Ishikawa (cell line): ENCODE data around the gene LYL1.
A peak's percentile ranks its signal among the peaks of the same experiment; 100 is the strongest.

Experiments used
- CEBPB ChIP-seq: IDR thresholded peaks from 2 replicates; pipeline ENCODE4 v1.6.1; 2012
- CREB1 ChIP-seq: IDR thresholded peaks from 2 replicates; pipeline ENCODE4 v1.6.1; 2012; ENCODE audit warnings: low read depth
- EGR1 ChIP-seq: IDR thresholded peaks from 2 replicates; pipeline ENCODE4 v1.6.1; 2012
- EP300 ChIP-seq: IDR thresholded peaks from 2 replicates; pipeline ENCODE4 v1.6.1; 2012; ENCODE audit warnings: borderline replicate concordance
- FOXM1 ChIP-seq: IDR thresholded peaks from 2 replicates; pipeline ENCODE4 v1.6.1; 2012; ENCODE audit warnings: low read depth, borderline replicate concordance
- NFIC ChIP-seq: IDR thresholded peaks from 2 replicates; pipeline ENCODE4 v1.6.1; 2012
- RAD21 ChIP-seq: IDR thresholded peaks from 2 replicates; pipeline ENCODE4 v1.6.1; 2012; ENCODE audit warnings: low read depth
- TAF1 ChIP-seq: IDR thresholded peaks from 2 replicates; pipeline ENCODE4 v1.6.1; 2012; ENCODE audit warnings: low read depth, mild to moderate bottlenecking
- TCF12 ChIP-seq: IDR thresholded peaks from 2 replicates; pipeline ENCODE4 v1.6.1; 2012; ENCODE audit warnings: low read depth
- TEAD4 ChIP-seq: IDR thresholded peaks from 2 replicates; pipeline ENCODE4 v1.6.1; 2012
- YY1 ChIP-seq: IDR thresholded peaks from 2 replicates; pipeline ENCODE4 v1.6.1; 2012; ENCODE audit warnings: low read depth
- ZBTB7A ChIP-seq: IDR thresholded peaks from 2 replicates; pipeline ENCODE4 v1.6.1; 2012; ENCODE audit warnings: low read depth
- TF ChIP-seq, protein P1 (sequence below): IDR thresholded peaks from 2 replicates; pipeline ENCODE4 v1.6.1; 2012
- TF ChIP-seq, protein P2 (sequence below): IDR thresholded peaks from 2 replicates; pipeline ENCODE4 v1.6.1; 2012; ENCODE audit warnings: low read depth, mild to moderate bottlenecking
- TF ChIP-seq, protein P3 (sequence below): IDR thresholded peaks from 2 replicates; pipeline ENCODE4 v1.6.1; 2012

The LYL1 gene

DNA sequence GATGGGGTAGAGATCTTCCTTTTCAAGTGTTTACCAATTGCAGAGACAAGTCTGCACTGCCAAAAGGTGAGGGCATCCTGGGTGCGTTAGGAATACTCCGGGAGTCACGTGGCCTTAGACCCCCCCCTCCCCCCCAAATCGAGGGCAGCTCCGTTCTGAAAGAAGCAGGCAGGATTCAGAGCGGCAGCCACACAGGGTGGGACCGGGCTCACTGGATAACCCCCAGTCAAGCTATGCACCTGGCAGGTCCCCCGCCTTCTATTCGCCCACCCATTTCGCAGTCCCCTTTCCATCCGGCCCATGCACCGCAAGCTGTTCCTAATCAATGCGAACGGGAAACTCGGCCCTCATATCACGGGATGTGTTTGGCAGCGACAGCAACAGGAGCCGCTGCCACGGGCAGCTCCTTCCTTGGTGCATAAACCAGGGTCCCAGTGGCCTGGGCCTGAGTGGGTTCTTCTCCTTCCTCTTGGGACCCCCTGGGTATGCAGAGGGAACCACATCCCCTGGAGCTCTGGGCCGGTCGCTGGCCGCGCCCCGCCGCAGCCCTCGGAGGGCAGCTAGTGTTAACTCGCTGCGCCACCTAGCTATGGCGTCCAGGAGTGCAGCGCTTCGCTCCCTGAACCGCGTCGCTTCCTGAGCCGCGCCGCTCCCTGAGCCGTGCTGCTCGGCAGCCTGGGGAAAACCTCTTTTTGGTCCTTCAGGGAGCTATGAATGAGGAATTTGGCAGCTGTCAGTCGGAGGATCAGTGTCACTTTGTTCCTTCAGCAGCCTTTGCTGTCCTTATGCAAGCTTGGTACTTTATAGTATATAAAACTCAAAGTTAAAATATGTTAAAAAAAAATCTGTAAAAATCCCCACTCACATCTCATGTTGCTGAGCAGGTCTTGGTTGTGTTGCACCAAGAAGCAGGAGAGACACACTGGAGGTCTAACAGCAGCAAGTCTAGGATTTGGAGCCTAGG, 41.4 kb downstream of the LYL1 start:
- TF ChIP-seq NFIC: no peak; the same call in 1 of the 2 replicates
- peak; percentile 44; the same call in 1 of the 2 replicates for TF ChIP-seq TCF12
- TF ChIP-seq EP300: no peak
- TF ChIP-seq, protein P1, sequence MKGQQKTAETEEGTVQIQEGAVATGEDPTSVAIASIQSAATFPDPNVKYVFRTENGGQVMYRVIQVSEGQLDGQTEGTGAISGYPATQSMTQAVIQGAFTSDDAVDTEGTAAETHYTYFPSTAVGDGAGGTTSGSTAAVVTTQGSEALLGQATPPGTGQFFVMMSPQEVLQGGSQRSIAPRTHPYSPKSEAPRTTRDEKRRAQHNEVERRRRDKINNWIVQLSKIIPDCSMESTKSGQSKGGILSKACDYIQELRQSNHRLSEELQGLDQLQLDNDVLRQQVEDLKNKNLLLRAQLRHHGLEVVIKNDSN: peak; percentile 94
- TF ChIP-seq ZBTB7A: peak; percentile 94
- no peak; the same call in 1 of the 2 replicates for TF ChIP-seq FOXM1
- TF ChIP-seq RAD21: peak; percentile 97
- 0 out of 2 replicates have a peak, but pooled peaks have one; percentile 42 for TF ChIP-seq TEAD4
- no peak for TF ChIP-seq CREB1
- peak; percentile 64 for TF ChIP-seq YY1
- TF ChIP-seq EGR1: no peak
- TF ChIP-seq, protein P2, sequence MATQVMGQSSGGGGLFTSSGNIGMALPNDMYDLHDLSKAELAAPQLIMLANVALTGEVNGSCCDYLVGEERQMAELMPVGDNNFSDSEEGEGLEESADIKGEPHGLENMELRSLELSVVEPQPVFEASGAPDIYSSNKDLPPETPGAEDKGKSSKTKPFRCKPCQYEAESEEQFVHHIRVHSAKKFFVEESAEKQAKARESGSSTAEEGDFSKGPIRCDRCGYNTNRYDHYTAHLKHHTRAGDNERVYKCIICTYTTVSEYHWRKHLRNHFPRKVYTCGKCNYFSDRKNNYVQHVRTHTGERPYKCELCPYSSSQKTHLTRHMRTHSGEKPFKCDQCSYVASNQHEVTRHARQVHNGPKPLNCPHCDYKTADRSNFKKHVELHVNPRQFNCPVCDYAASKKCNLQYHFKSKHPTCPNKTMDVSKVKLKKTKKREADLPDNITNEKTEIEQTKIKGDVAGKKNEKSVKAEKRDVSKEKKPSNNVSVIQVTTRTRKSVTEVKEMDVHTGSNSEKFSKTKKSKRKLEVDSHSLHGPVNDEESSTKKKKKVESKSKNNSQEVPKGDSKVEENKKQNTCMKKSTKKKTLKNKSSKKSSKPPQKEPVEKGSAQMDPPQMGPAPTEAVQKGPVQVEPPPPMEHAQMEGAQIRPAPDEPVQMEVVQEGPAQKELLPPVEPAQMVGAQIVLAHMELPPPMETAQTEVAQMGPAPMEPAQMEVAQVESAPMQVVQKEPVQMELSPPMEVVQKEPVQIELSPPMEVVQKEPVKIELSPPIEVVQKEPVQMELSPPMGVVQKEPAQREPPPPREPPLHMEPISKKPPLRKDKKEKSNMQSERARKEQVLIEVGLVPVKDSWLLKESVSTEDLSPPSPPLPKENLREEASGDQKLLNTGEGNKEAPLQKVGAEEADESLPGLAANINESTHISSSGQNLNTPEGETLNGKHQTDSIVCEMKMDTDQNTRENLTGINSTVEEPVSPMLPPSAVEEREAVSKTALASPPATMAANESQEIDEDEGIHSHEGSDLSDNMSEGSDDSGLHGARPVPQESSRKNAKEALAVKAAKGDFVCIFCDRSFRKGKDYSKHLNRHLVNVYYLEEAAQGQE: no peak
- no peak for TF ChIP-seq TAF1
- no peak for TF ChIP-seq CEBPB
- TF ChIP-seq, protein P3, sequence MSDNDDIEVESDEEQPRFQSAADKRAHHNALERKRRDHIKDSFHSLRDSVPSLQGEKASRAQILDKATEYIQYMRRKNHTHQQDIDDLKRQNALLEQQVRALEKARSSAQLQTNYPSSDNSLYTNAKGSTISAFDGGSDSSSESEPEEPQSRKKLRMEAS: peak; percentile 37; the same call in 1 of the 2 replicates

DNA sequence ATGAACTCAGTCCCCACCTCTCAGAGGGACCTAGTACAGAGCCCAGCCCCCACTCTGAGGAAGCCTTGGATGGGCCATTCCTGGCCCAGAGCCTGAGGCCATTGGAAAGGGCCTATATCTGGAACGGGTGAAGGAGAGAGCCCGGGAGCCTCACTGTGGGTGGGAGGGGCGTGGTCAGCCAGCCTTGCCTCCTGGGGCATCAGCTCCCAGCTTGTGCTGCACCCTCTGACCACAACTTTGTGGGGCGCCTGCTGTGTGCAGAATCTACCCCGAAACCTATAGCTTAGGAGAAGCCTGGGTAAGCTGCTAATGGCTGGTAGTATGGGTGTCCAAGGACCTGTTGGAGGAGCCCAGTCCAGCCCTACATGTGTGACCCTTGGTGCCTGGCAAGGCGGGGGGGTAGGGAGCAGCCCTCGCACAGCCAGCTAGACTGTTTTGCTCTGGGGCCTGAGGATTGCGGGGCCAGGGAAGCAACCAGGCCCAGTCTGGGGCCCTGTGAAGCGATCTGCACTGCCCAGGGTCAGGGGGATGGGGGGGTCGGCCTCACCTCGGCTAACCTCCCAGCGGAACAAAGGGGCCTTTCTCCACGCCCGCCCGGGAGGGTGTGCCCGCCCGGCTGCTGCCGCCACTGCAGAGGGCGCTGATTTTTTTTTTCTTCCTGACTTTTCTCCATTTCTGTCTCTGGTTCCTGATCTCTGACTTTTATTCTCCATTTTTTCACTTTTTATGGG, 42.3 kb downstream of the LYL1 start:
- TF ChIP-seq, protein P1: no peak
- TF ChIP-seq TAF1 (0 out of 2 replicates have a peak, but pooled peaks have one; percentile 41), EGR1 (no peak), YY1 (no peak), RAD21 (no peak), NFIC (peak; percentile 42; the same call in 1 of the 2 replicates), TCF12 (no peak; the same call in 1 of the 2 replicates), TEAD4 (no peak), EP300 (no peak), FOXM1 (no peak)
- TF ChIP-seq, protein P3: no peak; the same call in 1 of the 2 replicates
- TF ChIP-seq, protein P2: no peak

DNA sequence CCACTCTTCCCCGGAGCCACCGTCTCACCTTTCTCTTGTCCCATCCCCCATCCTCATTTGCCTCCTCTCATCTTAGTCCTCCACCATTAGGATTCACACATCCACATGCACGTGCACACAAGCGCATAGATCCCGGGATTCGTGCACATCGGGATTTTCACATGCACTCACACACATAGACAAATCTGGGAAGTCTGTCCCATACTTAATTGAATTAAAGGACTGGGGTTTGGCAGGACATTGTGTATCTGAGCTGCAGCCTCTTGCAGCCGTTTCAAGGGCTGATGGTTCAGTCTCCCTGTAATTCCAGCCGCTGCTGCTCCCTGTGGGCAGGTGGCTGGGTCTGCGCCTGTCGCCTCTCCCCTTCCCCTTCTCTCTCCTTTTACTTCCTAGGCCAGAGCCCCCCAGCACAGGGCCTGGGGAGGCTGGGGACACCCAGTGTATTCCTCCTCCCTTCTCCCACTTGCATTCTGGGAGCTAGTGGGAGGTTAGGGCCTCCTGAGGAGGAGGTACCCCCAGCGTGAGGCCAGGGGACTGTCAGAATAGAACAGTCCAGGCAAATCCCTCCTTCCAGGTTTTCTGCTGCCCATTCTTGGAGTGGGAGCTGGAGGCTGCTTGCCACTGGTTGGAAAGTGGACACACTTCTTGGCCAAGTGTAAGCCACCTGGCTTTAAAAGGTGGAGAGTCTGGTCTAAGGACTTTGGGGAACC, 43.6 kb downstream of the LYL1 start:
- TF ChIP-seq CEBPB (no peak), FOXM1 (no peak), NFIC (no peak), TEAD4 (no peak), CREB1 (no peak), TAF1 (no peak), EGR1 (no peak), YY1 (no peak), ZBTB7A (no peak), TCF12 (no peak), EP300 (no peak)
- TF ChIP-seq, protein P1: no peak
- TF ChIP-seq, protein P3: no peak
- TF ChIP-seq, protein P2: no peak
